K562 (cell line): ENCODE results near the gene CACNA1S. TPM values are rescaled to one million over a fixed set of nuclear protein-coding genes. Genes with fewer than 3 reads are reported as not detected.

Experiments used
- ATAC-seq: fragments of 200-7000 bp; cut with Tn5 transposase; 3 replicates; pipeline ENCODE4 v1.9.1; 2020; ENCODE audit warnings: moderate library complexity
- BruUV-seq: library from RNA; stranded (reverse); fragments of 400-500 nt; replicated peaks from 2 replicates; lab custom pipeline; 2021; lab: Mats Ljungman, UMichigan
- CTCF ChIA-PET: fragments of 300-600 bp; formaldehyde crosslinking; extraction: SDS; loops from one replicate; lab custom pipeline; 2021; ENCODE audit warnings: low intra/inter-chr PET ratio; lab: Yijun Ruan, JAX
- POLR2A ChIA-PET: fragments of 300-600, 350-650 bp; sonication (Branson Sonifier 250); formaldehyde crosslinking; extraction: SDS; loops from one replicate; lab custom pipeline; 2021; ENCODE audit warnings: antibody characterized with exemption, inconsistent platforms; lab: Yijun Ruan, JAX
- DNase-seq, 4 experiments: peaks; one replicate each; pipeline versions ENCODE4 v3.0.0 to v3.0.0-alpha.2; 2011 to 2018; ENCODE audit warnings: low spot score in 3 of 4, mixed read lengths in 3 of 4; ENCODE audit errors: extremely low read depth in 1 of 4
- FAIRE-seq: peaks from 2 replicates; lab custom pipeline; 2011; peaks lifted over from hg19 to GRCh38; lab: Jason Lieb, UNC
- H2AFZ ChIP-seq: 2 replicates; pipeline ENCODE4 v1.6.0; 2011; ENCODE audit warnings: low read depth, low read length, control low read depth, inconsistent platforms
- H3K27ac ChIP-seq: fragments of 200-600 bp; 3 replicates; pipeline ENCODE4 v1.8.0; 2011; ENCODE audit warnings: low read depth, mild to moderate bottlenecking, control low read depth, inconsistent platforms, low read length, moderate library complexity, mixed read lengths; ENCODE audit errors: extremely low read depth
- H3K27me3 ChIP-seq, 2 experiments: fragments of 300-600 bp in 1 of 2; 2 replicates in 1 of 2; 3 replicates in 1 of 2; pipeline versions ENCODE4 v1.6.0 to v1.8.0; 2011; ENCODE audit warnings: inconsistent platforms in 2 of 2, low read length in 2 of 2, mild to moderate bottlenecking in 1 of 2, mixed read lengths in 1 of 2, moderate library complexity in 1 of 2; ENCODE audit not compliant: control insufficient read depth in 2 of 2, insufficient read depth in 2 of 2
- H3K36me3 ChIP-seq: fragments of 300-600 bp; 3 replicates; pipeline ENCODE4 v1.8.0; 2011; ENCODE audit warnings: mild to moderate bottlenecking, low read length, inconsistent platforms; ENCODE audit not compliant: control insufficient read depth, insufficient read depth
- H3K4me1 ChIP-seq, 2 experiments: fragments of 200-600 bp in 1 of 2; replicated peaks in 1 of 2; 2 replicates in 1 of 2; 3 replicates in 1 of 2; pipeline versions ENCODE4 v1.5.1 to v1.8.0; 2011; ENCODE audit warnings: inconsistent platforms in 2 of 2, low read length in 2 of 2, mild to moderate bottlenecking in 1 of 2, mixed read lengths in 1 of 2, moderate library complexity in 1 of 2; ENCODE audit not compliant: control insufficient read depth in 2 of 2, insufficient read depth in 2 of 2
- H3K4me2 ChIP-seq: 2 replicates; pipeline ENCODE4 v1.6.1; 2011; ENCODE audit warnings: low read length, control low read depth, inconsistent platforms, mixed read lengths; ENCODE audit not compliant: insufficient read depth
- H3K4me3 ChIP-seq: fragments of 200-600 bp; sonication (generic), shearing (Covaris generic); 2 replicates; pipeline ENCODE4 v1.5.1; 2016; ENCODE audit warnings: control low read depth, inconsistent platforms
- H3K79me2 ChIP-seq: fragments of 200-600 bp; 3 replicates; pipeline ENCODE4 v1.8.0; 2011; ENCODE audit warnings: low read length, inconsistent platforms; ENCODE audit not compliant: control insufficient read depth, insufficient read depth
- H3K9ac ChIP-seq, 2 experiments: 2 replicates each; pipeline versions ENCODE4 v1.6.0 to v1.6.1; 2011; ENCODE audit warnings: low read depth in 2 of 2, low read length in 2 of 2, control low read depth in 1 of 2, inconsistent platforms in 1 of 2, mild to moderate bottlenecking in 1 of 2, mixed read lengths in 1 of 2; ENCODE audit not compliant: insufficient read depth in 1 of 2
- H3K9me1 ChIP-seq: one replicate; pipeline ENCODE4 v1.6.0; 2011; ENCODE audit warnings: inconsistent platforms, mild to moderate bottlenecking, low read length, moderate library complexity; ENCODE audit not compliant: control insufficient read depth, insufficient read depth
- H3K9me3 ChIP-seq: replicated peaks from 2 replicates; pipeline ENCODE4 v1.5.1; 2011; ENCODE audit warnings: low read depth, low read length, inconsistent platforms; ENCODE audit not compliant: control insufficient read depth, insufficient read depth
- H4K20me1 ChIP-seq: replicated peaks from 2 replicates; pipeline ENCODE4 v1.6.1; 2011; ENCODE audit warnings: low read length, inconsistent platforms, mixed read lengths; ENCODE audit not compliant: control insufficient read depth, insufficient read depth
- KDM5B ChIP-seq: fragments of 200-600 bp; sonication (generic); IDR thresholded peaks from 2 replicates; pipeline ENCODE4 v1.6.1; 2012; ENCODE audit warnings: low read depth, mild to moderate bottlenecking, moderate library complexity, low read length, control low read depth, inconsistent platforms; ENCODE audit not compliant: insufficient replicate concordance
- SREBF1 ChIP-seq: fragments of 150-350 bp; IDR thresholded peaks from 2 replicates; pipeline ENCODE4 v1.6.1; 2014; ENCODE audit warnings: antibody characterized with exemption, low read depth, low read length, borderline replicate concordance
- TFAM ChIP-seq: fragments of 250-450 bp; sonication (Bioruptor Pico); conservative IDR thresholded peaks from 2 replicates; pipeline ENCODE4 v1.5.0; 2021; ENCODE audit warnings: mild to moderate bottlenecking, moderate library complexity
- ZNF280A ChIP-seq: fragments of 450-650 bp; IDR thresholded peaks from 2 replicates; pipeline ENCODE4 v1.6.1; 2018; ENCODE audit warnings: mild to moderate bottlenecking, low read depth; ENCODE audit not compliant: partially characterized antibody
- WGBS: fragments of 100-300 bp; shearing (Covaris generic); methylation state at CpG from one replicate; pipeline ENCODE4 v1.1.6; 2016; ENCODE audit warnings: low coverage, mixed read lengths; ENCODE audit not compliant: insufficient coverage; ENCODE audit errors: missing lambda C conversion rate; 5-methylcytosine and 5-hydroxymethylcytosine counted together
- in situ Hi-C: fragments of 300-500 bp; cut with MboI; formaldehyde crosslinking; loops from 4 replicates; pipeline ENCODE4 v1.15.0; 2018; ENCODE audit warnings: inconsistent platforms, mixed read lengths
- intact Hi-C: fragments of 100-400 bp; cut with micrococcal nuclease; formaldehyde crosslinking; loops from 2 replicates; pipeline ENCODE4 v1.14.2; 2022
- polyA plus RNA-seq, 8 experiments: library from polyadenylated mRNA; depleted of rRNA in 4 of 8; stranded (reverse) in 5 of 8; unstranded in 3 of 8; fragments of >200 nt; fragmentation: Nextera tagmentation in 2 of 8; fragmentation: Illumina TruSeq in 1 of 8; extraction: Ambion mirVana in 2 of 8; extraction: Trizol in 1 of 8; gene quantifications; 2 replicates each; pipeline versions ENCODE4 v1.2.1 to v1.2.3, GENCODE V29; 2011 to 2014; ENCODE audit warnings: inconsistent platforms in 1 of 8, missing spikeins in 1 of 8
- total RNA-seq, 7 experiments: library from RNA; depleted of rRNA in 6 of 7; stranded (reverse); fragments of >200 nt in 6 of 7; fragmentation: Illumina TruSeq in 2 of 7; extraction: Trizol in 2 of 7; gene quantifications; 2 replicates each; pipeline versions ENCODE4 v1.2.1 to v1.2.3, GENCODE V29; 2011 to 2021; ENCODE audit warnings: low replicate concordance in 1 of 7

Gene CACNA1S
- total and polyA plus RNA-seq, 9 of the 15 experiments (the other 6 are each of a cell fraction or from before 2014, with no cell fraction given): not detected

DNA sequence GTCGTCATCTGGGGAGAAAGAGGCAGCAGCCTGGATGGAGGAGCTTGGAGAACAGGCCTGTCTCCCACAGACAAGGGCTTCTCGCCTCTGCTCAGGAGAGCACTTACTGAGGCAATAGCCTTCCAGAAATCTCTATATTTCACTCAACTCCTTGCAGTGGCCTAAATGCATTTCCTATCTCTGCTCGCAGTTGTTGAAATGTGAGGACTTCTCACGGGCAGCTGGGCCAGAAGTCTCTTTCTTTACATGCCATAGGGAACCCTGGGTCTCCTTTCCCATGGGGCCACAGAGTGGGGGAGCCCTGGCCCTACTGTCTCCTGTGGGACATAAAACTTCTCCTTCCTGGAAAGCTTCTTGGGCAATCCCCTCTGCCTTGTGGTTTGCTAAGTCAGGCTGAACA lies 45.2 kb downstream of the CACNA1S start:
- H3K4me2 ChIP-seq: no peak overlapping the region
- DNase-seq: no peak
- no peaks in the 10 kb centered on the region for H3K4me1 ChIP-seq
- H3K27ac ChIP-seq: no peak overlapping the region
- WGBS: 0% methylated on average over 4 of the region's 4 CpGs
- ChIA-PET CTCF (no interaction called here), POLR2A (interaction anchor here (0.8 kb wide), 1 partner anchor 87 kb away, joined by 4 read pairs; no protein-coding TSS in a partner anchor)
- no peaks in the 10 kb centered on the region for H3K79me2 ChIP-seq
- no peak overlapping the region for H3K9ac ChIP-seq
- intact Hi-C loops (no loop called here), in situ Hi-C loops (no loop called here)
- ATAC-seq: no peak; the same call in 1 of the 3 replicates
- H3K9me3 ChIP-seq: no peaks in the 10 kb centered on the region
- no peak for FAIRE-seq
- H4K20me1 ChIP-seq: peaks cover 30% of the 10 kb centered on the region
- H3K4me3 ChIP-seq: no peak overlapping the region
- no peak for TF ChIP-seq KDM5B
- no peak for TF ChIP-seq TFAM (CRISPR knock-in tag)
- TF ChIP-seq ZNF280A: no peak
- TF ChIP-seq SREBF1: no peak
- H3K36me3 ChIP-seq: no peaks in the 10 kb centered on the region
- H3K27me3 ChIP-seq: peaks cover 64 to 80% of the 10 kb centered on the region in 2 experiments
- no peak overlapping the region for H2AFZ ChIP-seq
- no TSS peak for BruUV-seq
- H3K9me1 ChIP-seq: peaks cover 4% of the 10 kb centered on the region
